Suppressor macrophage treated with lipopolysaccharide for 4 hours (primary cell): ENCODE results near the gene GNAS.

Experiments used
- DNase-seq: peaks from one replicate; pipeline ENCODE4 v3.0.0-alpha.2; 2020

Gene GNAS

GRCh38 chr20:58854638-58855471 is 2.3 kb downstream of the GNAS start:
- DNase-seq = no peak

- DNase-seq = no peak
Observed at GRCh38 chr20:58855506-58856389, 3.2 kb downstream of the GNAS start.

GRCh38 chr20:58863044-58863790 is 10.7 kb downstream of the GNAS start:
- DNase-seq = no peak

GRCh38 chr20:58864346-58864745 is 11.8 kb downstream of the GNAS start:
- DNase-seq = no peak

- DNase-seq = no peak
Observed at GRCh38 chr20:58865843-58866242, 13.3 kb downstream of the GNAS start.

- DNase-seq = no peak
Observed at GRCh38 chr20:58867211-58867610, 14.7 kb downstream of the GNAS start.

GRCh38 chr20:58868795-58869194 is 16.3 kb downstream of the GNAS start:
- DNase-seq = no peak

- DNase-seq = no peak
Observed at GRCh38 chr20:58869662-58870227, 17.2 kb downstream of the GNAS start.

GRCh38 chr20:58870293-58871014 is 17.9 kb downstream of the GNAS start:
- DNase-seq = peak; percentile 59

GRCh38 chr20:58871533-58872102 is 19.1 kb downstream of the GNAS start:
- no peak for DNase-seq

- DNase-seq = no peak
Observed at GRCh38 chr20:58874469-58874868, 22.0 kb downstream of the GNAS start.

GRCh38 chr20:58875111-58875510 is 22.6 kb downstream of the GNAS start:
- no peak for DNase-seq

- no peak for DNase-seq
Observed at GRCh38 chr20:58875541-58876134, 23.1 kb downstream of the GNAS start.

- DNase-seq = no peak
Observed at GRCh38 chr20:58876437-58876836, 23.9 kb downstream of the GNAS start.

- DNase-seq = no peak
Observed at GRCh38 chr20:58877050-58877975, 24.8 kb downstream of the GNAS start.

GRCh38 chr20:58877976-58878360 is 25.5 kb downstream of the GNAS start:
- no peak for DNase-seq

GRCh38 chr20:58878399-58878798 is 25.9 kb downstream of the GNAS start:
- DNase-seq = no peak

- DNase-seq = no peak
Observed at GRCh38 chr20:58880441-58880840, 27.9 kb downstream of the GNAS start.

- peak; percentile 72 for DNase-seq
Observed at GRCh38 chr20:58880994-58881752, 28.7 kb downstream of the GNAS start.
